GM21526 (cell line): ENCODE results near the gene PPP6R2.
"Not testable (repeated sequence)": the region's sequence is repeated elsewhere in the genome, so short reads cannot be mapped to it uniquely, and the experiment has no call there.

Experiments
- ATAC-seq: cut with Tn5 transposase; IDR thresholded peaks from one replicate; pipeline ENCODE4 v1.9.1; 2021; ENCODE audit warnings: moderate library complexity; ENCODE audit not compliant: unreplicated experiment, low FRiP score

The PPP6R2 gene

DNA sequence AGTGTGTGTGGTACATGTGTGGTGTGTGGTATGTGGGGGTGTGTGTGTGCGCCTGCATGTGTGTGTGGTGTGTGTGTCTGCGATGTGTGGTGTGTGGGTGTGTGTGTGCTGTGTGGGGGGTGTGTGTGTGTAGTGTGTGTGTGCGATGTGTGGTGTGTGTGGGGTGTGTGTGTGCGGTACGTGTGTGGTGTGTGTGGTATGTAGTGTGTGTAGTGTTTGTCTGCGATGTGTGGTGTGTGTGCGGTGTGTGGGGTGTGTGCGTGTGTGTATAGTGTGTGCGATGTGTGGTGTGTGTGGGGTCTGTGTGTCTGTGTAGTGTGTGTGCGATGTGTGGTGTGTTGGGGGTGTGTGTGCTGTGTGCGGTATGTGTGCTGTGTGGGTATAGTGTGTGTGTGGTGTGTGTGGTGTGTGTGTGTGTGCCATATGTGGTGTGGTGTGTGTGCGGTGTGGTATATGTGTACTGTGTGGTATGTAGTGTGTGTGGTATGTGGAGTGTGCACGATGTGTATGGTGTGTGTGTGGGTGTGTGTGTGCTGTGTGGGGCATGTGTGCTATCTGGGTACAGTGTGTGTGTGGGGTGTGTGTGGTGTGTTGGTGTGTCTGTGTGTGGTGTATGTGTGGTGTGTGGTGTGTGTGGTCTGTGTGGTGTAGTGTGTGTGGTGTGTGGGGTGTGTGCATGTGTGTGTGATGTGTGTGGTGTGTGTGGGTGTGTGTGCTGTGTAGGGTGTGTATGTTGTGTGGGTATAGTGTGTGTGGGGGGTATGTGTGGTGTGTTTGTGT lies 5.7 kb upstream of the PPP6R2 start:
- no peak for ATAC-seq

DNA sequence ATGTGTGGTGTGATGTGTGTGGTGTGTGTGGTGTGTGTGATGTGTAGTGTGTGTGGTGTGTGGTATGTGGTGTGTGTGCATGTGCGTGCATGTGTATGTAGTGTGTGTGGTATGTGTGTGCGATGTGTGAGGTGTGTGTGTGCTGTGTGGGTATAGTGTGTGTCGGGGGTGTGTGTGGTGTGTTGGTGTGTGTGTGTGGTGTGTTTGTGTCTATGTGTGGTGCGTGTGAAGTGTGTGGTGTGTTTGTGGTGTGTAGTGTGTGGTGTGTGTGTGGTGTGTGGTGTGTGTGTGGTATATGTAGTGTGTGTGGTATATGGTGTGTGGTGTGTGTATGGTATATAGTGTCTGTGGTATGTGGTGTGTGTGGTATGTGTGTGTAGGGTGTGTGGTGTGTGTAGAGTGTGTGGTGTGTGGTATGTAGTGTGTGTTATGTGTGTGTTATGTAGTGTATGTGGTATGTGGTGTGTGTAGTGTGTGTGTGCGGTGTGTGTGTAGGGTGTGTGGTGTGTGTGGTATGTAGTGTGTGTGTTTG lies 5.0 kb upstream of the PPP6R2 start:
- ATAC-seq = no peak

DNA sequence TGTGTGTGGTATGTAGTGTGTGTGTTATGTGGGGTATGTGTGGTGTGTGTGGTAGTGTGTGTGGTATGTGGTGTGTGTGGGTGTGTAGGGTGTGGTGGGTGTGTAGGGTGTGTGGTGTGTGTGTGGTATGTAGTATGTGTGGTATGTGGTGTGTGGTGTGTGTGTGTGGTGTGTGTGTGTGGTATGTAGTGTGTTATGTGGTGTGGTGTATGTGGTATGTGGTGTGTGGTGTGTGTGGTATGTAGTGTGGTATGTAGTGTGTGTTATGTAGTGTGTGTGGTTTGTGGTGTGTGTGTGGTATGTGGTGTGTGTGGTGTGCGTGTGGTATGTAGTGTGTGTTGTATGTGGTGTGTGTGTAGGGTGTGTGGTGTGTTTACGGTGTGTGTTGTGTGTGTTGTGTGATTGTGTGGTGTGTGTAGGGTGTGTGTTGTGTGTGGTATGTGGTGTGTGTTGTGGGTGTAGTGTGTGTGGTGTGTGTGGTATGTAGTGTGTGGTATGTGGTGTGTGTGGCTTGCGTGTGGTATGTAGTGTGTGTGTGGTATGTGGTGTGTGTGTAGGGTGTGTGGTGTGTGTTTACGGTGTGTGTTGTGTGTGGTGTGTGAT lies 4.2 kb upstream of the PPP6R2 start:
- no peak for ATAC-seq

DNA sequence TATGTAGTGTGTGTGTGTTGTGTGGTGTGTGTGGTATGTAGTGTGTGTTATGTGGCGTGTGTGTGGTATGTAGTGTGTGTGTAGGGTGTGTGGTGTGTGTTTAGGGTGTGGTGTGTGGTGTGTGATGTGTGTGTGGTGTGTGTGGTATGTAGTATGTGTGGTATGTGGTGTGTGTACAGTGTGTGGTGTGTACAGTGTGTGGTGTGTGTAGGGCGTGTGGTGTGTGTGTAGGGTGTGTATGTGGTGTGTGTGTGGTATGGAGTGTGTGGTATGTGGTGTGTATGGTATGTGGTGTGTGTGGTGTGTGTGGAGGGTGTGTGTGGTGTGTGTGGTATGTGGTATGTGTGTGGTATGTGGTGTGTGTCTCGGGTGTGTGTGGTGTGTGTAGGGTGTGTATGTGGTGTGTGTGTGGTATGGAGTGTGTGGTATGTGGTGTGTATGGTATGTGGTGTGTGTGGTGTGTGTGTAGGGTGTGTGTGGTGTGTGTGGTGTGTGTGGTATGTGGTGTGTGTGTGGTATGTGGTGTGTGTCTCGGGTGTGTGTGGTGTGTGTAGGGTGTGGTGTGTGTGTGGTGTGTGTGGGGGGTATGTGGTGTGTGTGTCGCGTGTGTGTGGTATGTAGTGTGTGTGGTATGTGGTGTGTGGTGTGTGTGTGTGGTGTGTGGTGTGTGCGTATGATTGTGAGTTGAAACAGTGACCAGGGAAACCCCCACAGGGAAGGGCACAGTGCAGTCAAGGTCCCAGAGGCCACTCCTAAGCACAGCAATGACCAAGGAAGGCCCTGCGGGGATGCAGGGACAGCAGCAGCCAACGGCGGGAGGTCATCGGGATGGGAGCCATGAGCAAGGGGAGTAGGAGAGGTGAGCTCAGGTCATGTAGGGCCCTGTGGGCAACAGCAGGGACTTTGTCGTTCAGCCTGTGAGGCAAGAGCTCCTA lies 2.9 kb upstream of the PPP6R2 start:
- ATAC-seq = no peak

DNA sequence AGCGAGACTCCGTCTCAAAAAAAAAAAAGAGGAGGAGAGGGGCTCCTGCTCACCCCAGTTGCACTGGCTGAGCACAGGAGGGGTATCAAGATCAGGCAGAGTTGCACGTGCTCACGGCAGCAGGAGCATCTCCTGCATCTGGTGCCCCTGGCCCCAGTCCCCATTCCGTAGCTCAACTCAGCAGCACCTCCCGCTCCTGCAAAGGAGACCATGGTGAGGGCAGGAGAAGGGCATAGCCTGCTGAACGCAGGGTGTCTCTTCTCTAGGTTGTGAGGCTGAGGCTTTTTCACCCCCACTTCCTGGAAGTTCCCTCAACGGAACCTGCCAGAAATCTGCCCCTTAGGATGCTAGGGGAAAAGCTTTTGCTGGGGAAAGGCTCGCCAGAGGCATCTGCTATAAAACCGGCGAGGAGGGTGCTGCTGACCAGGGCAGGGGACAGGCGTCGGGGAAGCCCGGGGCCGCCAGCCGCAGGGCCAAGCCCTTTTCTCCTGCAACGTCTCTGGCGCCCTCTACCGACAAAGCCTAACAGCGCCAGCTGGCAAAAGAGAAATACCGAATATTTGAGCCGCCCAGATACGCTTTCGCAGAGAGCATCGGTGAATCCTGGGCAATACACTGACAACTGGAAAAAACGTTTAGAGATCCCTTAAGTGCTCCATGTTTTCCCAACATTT lies 1.0 kb upstream of the PPP6R2 start:
- ATAC-seq = peak; percentile 58

DNA sequence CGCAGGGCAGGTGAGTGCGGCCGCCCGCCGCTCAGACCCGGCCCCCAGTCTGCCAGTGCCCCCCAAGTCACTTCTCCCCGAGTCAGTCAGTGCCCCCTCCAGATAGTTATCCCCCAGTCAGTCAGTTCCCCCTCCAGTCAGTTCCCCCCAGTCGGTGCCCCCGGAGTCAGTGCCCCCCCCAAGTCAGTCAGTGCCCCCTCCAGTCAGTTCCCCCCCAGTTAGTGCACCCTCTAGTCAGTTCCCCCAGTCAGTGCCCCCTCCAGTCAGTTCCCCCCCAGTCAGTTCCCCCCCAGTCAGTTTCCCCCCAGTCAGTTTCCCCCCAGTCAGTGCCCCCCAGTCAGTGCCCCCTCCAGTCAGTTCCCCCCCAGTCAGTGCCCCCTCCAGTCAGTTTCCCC lies 411 bp downstream of the PPP6R2 start:
- ATAC-seq = no peak

DNA sequence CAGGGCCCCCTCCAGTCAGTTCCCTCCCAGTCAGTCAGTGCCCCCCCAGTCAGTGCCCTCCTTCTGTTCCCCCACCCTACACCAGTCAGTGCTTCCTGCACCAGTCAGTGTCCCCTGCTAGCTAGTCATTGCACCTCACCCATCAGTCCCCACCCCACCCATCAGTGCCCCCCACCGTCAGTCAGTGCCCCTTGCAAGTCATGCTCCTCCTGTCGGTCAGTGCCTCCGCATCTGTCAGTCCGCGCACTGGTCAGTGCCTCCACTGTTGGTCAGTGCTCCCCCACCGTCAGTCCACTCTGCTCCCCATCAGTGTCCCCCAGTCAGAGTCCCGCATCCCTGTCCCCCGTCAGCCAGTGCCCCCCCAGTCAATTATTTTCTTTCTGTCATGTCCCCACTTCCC lies 3.3 kb downstream of the PPP6R2 start:
- no peak for ATAC-seq

DNA sequence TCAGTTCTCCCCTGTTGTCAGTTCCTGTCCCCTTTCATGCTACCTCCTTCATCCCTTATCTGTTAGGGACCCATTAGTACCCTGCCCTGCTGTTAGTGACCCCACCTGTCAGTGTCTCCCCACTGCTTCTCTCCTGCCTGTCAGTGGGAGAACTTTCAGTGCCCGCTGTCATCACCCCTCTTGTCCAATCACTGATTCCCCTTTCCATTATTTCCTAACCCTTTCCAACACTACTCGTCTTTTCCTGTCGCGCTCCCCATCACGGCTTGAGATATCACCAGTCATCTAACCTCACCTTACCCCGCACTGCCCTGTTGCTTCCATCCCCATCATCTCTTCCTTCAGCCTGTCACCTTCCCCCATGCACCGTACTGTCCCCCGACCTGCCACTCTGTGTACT lies 4.0 kb downstream of the PPP6R2 start:
- no peak for ATAC-seq

DNA sequence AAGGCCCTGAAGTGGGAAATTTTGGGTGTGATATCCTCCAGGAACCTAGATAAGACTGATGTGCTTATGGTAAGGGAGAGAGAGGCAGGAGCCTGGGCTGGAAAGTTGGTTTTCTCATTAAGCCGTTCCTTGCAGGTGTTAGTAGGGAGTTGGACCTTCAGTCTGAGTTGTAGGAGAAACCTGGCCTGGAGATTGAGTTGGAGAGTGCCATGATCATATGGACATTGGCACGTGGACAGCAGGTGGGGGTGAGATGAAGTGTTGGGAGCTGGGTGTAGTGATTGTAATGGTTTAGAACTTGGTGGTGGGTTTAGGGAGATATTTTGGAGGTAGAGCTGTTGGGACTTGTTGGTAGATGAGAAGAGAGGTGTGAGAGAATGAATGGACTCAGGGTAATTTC lies 4.9 kb downstream of the PPP6R2 start:
- ATAC-seq = no peak

DNA sequence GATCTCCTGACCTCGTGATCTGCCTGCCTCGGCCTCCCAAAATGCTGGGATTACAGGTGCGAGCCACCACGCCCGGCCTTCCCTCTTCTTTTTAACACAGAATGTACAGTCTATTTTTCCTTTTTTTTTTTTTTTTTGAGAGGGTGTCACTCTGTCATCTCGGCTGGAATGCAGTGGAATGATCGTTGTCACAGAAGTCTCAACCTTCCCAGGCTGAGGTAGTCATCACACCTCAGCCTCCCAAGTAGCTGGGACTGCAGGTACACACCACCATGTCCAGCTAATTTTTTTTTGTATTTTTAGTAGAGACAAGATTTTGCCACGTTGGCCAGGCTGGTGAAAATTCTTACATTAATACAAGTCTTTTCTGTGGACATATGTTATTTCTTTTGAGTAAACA lies 13.1 kb downstream of the PPP6R2 start:
- ATAC-seq = no peak

DNA sequence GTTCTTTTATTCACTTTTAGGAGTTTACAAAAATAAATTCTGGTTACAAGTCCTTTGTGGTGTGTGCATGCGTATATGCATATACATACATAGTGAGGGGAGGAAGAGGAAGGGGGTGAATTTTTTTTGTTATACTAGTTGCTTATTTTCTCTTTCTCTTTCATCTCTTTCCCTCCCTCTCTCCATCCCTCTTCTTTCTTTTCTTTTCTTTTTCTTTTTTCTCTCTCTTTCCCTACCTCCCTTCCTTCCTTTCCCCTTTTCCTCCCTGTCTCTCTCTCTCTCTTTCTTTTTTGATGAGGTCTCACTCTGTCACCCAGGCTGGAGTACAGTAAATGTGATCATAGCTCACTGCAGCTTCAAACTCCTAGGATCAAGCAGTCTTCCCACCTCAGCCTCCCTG lies 14.1 kb downstream of the PPP6R2 start:
- no peak for ATAC-seq

DNA sequence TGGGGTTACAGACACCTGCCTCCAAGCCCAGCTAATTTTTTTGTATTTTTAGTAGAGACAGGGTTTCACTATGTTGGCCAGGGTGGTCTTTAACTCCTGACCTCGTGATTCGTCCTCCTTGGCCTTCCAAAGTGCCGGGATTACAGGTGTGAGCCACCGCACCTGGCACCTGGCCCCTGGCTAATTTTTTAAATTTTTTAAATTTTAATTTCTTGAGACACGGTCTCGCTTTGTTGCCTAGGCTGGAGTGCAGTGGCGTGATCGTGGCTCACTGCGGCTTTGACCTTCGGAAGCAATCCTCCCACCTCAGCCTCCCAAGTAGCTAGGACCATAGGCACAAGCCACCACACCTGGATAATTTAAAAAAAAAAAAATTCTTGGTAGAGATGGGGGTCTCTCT lies 14.6 kb downstream of the PPP6R2 start:
- ATAC-seq = no peak

DNA sequence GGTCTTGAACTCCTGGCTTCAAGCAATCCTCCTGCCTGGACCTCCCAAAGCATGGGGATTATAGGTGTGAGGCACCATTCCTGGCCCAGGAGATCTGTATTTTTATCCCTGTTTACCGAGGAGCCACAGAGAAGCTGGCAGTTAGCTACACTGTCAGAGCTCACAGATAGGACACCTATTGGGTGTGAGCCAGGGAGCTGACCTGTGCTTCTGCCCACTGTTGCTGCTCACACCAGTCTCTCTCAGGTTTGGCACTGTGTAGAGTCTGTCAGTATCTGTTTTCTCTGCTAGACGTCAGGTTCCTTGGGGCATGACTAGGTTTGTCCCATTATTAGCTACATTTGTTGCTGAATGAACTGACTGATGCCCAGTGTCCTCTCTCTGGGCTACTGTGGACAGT lies 17.5 kb downstream of the PPP6R2 start:
- no peak for ATAC-seq

DNA sequence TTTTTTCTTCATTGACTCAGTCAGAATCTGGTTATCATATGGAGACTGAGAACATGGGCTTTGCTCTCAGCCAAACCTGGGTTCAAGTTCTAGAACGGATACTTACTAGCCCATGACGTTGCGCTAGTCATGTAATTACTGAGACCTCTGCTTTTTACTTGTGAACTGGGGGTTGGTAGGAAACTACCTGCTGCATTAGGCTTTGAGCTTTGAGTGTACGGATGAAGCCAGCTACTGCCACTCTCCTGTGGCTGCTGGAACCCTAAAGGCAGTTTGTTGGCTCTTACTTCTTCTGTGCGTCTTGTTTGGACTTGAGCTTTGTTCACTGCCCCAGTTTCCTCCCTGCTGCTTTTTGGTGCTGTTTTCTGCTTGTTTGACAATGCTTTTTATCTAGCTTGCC lies 18.1 kb downstream of the PPP6R2 start:
- ATAC-seq = no peak

DNA sequence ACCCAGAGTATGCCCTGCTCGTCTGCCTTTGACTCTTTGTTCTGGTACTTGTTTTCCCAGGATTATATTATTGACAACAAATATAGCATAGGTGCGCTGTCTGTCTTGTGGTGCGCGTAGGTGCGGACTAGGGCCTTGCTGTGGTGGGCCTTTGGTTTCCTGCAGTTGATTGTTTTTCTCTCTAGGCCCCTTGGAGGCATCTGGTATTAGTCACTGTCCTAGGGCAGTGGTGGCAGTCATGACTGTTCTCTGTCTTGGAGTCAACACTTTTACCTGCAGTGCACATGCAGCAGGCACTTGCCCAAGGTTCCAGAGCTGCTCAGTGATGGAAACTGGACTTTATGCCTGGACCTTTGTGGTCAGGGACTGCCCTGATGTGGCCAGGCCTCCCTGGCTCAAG lies 18.6 kb downstream of the PPP6R2 start:
- ATAC-seq = no peak

DNA sequence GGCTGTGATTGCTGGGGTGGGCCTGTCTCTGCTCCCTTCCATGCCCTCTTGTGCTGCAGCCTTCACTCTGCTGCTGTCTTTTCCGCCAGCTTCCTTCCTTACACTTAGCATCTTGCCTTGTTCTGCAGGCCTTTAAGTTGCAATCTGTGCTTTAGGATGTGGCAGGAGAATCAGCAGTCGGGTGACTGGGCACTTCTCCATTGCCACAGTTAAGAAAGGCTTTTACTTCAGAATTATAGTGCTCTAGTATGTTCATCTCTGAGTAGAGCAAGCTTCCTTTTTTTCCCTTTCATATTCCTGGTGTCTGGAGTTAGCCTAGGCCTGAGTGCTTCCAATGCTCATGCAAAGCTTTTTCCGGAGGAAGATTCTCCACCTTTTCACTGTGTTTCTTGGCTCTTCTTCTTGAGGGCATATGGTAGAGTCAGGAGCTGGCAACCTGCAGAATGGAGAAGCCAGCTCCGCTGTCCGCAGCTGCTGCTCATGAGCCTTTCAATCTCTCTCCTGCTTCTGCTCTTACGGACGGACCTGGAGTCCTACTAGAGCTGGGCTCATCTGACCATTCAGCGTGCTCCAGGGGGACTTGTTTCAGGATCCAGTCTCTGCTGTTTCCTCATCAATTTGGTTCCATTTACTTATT lies 20.2 kb downstream of the PPP6R2 start:
- ATAC-seq = no peak

DNA sequence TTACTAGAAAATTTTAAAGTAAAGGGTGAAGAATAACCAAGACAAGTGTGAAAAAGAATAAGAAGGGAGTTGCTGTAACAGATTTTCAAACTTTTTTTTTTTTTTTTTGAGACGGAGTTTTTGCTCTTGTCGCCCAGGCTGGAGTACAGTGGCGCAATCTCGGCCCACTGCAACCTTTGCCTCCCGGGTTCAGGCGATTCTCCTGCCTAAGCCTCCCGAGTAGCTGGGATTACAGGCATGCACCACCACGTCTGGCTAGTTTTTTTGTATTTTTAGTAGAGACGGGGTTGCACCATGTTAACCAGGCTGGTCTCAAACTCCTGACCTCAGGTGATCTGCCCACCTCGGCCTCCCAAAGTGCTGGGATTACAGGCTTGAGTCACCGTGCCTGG lies 20.7 kb downstream of the PPP6R2 start:
- ATAC-seq = not testable (repeated sequence)

DNA sequence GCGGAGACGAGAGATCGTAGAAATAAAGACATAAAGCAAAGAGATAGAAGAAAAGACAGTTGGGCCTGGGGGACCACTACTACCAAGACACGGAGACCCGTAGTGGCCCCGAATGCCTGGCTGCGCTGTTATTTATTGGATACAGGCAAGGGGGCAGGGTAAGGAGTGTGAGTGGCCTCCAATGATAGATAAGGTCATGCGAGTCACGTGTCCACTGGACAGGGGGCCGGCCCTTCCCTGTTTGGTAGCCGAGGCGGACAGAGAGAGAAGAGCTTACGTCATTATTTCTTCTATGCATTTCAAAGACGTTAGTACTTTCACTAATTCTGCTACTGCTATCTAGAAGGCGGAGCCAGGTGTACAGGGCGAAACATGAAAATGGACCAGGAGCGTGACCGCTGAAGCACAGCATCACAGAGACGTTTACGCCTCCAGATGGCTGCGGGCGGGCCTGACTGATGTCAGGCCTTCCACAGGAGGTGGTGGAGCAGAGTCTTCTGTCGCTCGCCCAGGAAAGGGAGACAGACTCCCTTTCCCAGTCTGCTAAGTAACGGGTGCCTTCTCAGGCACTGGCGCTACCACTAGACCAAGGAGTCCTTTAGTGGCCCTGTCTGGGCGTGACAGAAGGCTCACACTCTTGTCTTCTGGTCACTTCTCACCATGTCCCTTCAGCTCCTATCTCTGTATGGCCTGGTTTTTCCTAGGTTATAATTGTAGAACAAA lies 24.8 kb downstream of the PPP6R2 start:
- no peak for ATAC-seq

DNA sequence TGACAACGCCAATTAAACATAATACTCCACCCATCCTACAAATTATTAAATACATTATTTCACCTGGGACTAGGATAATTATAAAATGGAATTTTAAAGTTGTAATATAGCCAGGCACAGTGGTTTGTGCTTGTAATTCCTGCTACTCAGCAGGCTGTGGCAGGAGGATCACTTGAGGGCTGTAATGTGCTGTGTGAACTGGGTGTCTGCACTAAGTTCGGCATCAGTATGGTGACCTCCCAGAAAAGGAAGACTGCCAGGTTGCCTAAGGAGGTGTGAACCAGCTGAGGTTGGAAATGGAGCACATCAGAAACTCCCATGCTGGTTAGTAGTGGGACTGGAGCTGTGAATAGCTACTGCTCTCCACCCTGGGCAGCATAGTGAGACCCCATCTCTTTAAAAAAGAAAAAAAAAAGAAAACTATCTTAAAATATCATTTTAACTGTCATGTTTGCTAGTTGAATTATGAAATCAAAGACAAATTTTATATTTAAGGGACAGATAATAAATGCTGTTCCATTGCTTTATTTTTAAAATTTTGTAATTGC lies 28.0 kb downstream of the PPP6R2 start:
- ATAC-seq = no peak
